ENCODE data around the gene MRPL21.

- TF ChIP-seq EZH2 (IDR thresholded peaks at IDR 0.05; ENCODE audit: insufficient read depth, poor library complexity, severe bottlenecking) (no peak), EZH2phosphoT487 (IDR thresholded peaks at IDR 0.05; ENCODE audit: insufficient read depth, low read depth) (no peak)
Measured at GRCh38 chr11:68859123-68859522, 44.5 kb downstream of the MRPL21 start.

All from GM23248 (cell line).